ENCODE data around the gene EXOC3L4.
"Not testable (repeated sequence)": the region's sequence is repeated elsewhere in the genome, so short reads cannot be mapped to it uniquely, and the experiment has no call there.

EXOC3L4 gene

DNA sequence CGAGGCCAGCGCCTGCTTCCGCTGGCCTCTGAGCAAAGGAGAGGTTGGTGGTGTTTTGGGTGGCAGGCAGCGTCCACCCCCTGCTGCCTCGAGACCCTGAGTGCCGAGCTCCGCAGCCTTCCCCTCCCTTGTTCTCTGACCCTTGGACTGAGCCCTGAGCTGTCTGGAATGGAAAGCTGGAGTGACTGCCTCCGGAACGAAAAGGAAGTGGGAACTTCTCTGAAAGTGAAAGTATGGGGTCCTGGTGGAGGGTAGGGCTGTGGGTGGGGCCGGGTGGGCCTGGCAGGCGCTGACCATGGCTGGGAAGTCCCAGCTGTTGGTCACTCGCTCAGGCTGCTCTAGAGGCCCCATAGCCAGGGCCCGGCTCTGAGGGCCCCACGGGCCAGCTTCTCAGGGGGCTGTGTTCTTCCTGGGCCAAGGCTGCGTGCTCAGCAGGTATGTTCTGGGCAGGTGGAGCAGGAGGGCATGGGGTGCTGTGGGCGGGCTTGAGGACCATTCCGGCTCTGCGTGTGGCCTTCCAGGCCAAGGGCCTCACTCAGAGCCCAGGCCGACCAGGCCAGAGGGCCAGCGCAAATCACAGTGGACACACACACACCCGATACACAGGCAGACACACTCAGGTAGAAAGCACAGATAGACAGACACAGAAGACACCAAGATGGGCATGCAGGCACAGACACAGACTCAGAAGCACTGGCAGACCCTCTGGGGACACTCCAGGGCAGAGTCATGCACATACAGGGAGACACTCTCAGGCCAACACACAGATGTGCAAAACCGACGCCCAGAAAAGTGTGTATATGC, at the start of gene EXOC3L4:
EXOC3L4 (plus strand) TSS at position 320 of the 804 bp plus-strand sequence. CDS start 5,495 bp downstream, outside the sequence.
- no peak for DNase-seq

DNA sequence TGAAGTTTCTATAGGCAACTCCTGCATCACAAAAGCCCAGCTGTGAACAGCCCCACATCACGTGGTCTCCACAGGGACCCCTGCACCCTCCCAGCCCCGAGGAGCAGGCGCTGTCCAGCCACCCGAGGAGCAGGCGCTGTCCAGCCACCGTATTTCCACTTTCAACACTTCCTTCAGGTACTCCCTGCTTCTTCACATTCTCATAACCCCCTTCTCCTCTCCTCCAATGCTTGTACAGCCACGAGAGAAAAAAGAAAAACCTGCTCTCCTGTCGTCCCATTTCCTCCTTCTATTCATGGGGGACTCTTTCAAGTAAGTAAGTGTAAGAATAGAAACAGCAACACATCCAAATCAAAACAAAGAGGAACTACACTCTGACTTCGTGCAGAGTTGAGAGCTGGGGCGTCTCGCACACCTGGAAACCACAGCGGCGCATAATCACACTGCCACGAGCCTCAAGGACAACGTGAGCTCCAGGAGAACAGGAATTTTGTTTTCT, 49.1 kb upstream of the EXOC3L4 start:
- DNase-seq, result no peak

DNA sequence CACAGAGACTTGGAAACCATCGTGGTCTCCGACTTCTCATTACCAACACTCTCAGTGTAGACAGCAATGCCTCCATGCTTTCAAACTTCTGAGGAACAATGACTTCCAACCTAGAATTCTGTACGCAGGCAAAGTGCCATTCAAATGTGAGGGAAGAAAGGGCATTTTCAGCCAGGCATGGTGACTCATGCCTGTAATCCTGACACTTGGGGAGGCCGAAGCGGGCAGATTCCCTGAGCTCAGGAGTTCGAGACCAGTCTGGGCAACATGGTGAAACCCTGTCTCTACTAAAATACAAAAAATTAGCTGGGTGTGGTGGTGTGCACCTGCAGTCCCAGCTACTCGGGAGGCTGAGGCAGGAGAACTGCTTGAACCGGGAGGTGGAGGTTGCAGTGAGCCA, 47.1 kb upstream of the EXOC3L4 start:
- DNase-seq, result not testable (repeated sequence)

DNA sequence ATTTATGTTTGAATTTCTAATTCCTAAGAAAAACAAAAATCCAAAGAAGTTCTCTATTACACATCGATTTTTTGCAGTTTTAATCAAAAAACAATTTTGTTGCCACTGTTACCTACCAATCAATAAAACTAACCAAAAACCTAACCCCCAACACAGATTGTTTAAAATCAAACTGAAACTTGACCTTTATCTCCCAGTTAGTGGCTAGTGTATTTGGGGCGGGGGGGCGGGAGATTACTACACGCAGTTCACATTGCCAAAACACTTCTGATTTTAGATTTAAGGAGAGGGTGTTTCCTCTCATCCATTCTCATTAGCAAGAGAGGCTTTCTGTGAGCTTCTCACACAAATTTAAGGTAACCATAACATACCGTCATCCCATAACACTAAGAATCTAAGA, 43.6 kb upstream of the EXOC3L4 start:
- no peak for DNase-seq

DNA sequence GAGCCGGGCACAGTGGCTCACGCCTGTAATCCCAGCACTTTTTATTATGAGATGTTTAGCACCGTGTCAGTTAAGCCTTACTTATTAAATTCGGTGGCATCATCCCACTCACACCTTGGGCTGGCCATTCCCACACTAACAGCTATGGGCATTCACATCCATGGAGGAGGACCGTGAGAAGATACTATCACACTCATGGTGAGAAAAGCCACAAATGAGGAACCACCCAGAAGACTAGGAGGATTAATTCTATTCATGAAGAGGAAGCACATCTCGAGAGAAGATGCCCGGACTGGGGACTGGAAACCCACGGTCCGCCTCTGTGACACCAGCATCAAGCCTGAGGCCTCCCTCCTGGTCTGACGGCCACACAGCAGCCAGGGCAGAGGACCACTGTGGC, 42.1 kb upstream of the EXOC3L4 start:
- no peak for DNase-seq

DNA sequence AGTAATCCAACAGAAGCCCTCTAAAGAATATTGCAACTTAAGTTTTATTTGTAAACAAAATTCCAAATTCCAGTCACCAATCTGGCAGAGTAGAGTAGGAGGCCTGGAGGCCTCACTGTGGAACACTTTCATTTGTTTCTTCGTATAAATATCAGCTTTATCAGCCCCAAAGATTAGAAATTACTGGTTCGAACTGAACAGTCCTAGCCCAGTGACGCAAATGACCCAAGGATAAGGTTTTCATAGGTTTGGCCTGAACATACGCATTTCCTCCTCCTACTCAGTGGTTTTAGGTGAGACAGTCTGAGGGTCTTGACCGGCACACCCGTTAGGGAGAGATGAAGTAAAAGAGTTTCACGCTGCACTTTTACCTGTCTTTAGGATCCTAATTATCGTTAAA, 38.8 kb upstream of the EXOC3L4 start:
- DNase-seq, result no peak

DNA sequence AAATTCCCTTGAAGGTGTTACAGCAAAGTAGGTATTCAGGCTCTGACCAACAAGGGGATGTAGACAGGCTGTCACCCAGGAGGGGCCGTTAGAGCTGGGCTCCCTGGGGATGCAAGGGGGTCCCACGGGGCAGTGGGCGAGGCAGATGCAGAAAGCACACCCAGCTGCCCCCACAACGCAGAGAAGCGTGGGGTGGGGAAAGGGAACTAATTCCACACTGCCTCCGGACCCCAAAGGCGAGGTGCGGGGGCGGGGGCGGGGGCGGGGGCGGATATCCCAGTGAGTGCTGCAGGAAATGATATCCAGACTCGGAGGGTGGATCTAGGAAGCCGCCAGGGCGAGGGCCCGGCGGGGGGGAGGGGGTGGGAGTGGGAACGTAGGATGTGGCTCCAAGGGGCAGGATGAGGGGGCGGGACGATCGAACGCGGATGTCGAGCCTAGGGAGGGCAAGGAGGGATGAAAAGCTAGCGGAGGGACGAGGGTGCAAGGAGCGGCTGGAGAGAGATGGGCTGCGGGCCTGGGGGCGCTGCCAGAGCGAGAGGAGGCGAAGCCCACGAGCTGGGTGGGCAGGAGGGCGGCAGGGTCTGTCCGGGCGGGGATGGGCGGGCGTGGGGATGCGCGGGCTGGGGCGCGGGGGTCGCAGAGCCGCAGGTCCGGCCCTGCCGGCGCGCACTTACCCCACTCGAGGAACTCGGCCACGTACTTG, 38.0 kb upstream of the EXOC3L4 start:
- peak; percentile 85 for DNase-seq

DNA sequence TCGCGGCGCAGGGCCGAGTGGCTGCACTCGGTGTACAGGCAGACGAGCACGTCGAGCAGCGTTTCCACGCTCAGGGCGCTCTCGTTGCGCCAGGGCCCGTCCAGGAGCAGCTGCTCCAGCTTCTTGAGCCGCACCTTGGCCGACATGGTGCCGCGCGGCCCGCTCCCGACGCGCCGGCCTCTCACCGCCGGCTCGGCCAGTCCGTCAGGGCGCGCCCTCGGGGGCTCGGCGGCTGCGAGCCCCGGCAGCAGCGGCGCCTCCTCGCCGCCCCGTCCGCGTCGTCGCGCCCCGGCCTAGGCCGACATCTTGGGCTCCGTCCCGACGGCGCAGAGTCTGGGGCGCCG, 37.5 kb upstream of the EXOC3L4 start:
- DNase-seq, result no peak

DNA sequence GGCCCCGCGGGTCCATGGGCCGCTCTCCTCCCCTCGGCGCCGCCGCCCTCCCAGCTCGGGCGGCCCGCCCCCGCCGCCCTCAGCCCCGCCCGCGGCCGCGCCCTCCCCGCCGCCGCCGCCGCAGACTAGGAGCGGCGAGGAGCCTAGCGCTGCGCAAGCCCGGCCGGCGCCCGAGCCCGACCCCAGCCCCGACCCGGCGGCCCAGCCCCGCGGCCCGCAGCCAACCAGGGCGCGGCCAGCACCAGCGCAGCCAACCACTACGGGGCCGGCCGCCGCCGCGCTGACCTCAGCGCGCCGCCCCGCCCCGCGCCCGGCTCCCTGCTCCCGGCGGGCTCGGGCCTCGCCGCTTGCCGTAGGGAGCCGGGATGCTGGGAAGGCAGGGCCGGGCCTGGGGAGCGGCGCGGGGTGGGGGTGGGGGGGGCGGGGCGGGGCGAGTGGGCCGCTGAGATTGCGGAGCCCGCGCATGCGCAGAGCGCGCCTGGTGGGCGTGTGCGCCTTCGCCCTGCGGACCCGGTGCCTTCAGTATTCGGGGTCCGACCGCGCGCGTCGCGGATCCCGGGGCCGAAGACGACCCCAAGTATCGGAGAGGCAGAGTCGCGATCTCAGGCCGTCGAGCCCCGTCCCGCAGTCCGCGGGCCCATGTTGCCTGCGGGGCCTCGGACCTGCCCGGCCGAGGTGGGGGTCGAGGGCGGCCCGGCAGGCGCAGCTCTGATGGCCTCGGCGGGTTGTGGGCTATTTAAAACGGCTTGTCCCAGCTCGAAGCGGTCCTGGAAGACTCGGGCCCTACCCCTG, 37.0 kb upstream of the EXOC3L4 start, which contains the start of gene CDC42BPB:
CDC42BPB (minus strand) TSS at position 178 of the 792 bp plus-strand sequence. CDS start 376 bp downstream, outside the sequence.
- peak; percentile 95 for DNase-seq

DNA sequence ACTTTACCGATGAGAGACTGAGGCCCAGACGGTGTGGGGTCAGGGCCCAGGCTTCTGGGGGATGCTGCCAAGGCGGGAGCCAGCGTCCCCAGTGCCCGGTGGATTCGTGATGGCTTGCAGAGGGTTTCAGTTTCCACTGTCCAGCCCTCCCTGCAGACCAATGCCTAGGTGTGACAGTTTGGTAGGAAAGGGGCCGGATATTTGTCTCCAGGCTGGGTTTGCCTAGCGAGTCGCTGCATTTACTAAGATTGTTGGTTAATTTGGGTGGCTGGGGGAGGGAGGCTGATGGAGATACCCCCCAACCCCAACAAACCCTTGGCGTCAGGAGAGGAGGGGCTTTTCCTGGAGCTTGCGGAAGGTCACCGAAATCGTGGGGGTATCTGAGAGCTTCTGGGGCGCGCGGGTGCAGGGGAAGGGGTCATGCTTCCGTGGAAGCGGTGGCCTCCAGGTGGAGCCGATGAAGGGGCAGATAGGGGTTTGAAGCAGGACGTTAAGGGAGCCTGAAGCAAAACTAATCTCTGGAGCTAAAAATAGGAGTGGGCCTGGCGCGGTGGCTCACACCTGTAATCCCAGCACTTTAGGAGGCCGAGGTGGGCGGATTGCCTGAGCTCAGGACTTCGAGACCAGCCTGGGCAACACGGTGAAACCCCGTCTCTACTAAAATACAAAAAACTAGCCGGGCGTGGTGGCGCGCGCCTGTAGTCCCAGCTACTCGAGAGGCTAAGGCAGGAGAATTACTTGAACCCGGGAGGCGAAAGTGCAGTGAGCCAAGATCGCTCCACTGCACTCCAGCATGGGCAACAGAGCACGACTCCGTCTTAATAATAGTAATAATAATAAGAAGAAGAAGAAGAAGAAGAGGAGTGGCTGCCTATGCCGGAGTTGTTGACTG, 36.1 kb upstream of the EXOC3L4 start:
- no peak for DNase-seq

DNA sequence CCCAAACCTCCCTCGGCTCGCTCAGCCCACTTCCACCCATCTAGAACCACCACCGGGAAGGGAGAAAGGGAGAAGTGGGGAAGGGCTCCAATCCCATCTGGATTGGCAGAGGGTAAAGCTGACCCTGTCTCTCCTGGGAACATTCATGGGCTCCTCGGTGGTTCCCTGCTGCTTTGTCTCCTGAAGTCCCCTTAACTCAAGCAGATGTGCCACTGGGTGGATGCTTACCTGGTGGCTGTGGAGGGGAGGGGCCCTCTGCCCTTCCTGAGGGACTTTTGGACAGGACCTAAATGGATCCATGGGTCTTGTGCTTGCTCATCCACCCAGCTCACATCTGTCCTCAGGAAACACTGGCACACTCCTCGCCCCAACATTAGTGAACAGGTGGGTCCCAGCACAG, 35.0 kb upstream of the EXOC3L4 start:
- no peak for DNase-seq

DNA sequence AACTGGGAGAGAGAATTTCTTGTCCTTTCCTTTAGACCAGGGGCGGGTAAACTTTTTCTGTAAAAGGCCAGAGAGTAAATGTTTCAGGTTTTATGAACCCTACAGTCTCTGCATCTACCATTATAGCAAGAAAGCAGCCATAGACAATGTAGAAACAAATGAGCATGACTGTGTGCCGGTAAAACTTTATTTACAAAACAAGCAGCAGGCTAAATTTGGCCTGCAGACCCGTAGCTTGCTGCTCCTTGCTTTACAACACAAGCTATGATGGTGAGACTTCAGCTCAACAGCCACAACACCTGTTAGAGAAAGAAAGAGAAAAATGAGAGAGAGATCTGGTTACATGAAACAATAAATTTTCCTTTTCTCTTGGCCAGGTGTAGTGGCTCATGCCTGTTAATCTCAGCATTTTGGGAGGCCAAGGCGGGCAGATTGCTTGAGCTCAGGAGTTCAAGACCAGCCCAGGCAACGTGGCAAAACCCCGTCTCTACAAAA, 33.0 kb upstream of the EXOC3L4 start:
- DNase-seq, result no peak

DNA sequence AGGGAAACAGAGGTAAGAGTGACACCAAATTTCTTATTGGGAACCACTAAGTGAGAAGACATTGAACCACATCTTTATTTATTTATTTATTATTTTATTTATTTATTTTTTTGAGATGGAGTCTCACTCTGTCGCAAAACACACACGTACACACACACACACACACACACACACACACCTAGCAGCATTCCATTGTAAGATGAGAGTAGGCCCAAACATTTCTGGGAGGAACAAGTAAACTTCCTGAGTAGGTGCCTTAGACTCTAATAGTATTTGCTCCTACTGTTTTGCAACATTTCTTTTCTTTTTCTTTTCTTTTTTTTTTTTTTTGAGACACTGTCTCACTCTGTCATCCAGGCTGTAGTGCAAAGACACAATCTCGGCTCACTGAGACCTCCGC, 30.1 kb upstream of the EXOC3L4 start:
- no peak for DNase-seq

DNA sequence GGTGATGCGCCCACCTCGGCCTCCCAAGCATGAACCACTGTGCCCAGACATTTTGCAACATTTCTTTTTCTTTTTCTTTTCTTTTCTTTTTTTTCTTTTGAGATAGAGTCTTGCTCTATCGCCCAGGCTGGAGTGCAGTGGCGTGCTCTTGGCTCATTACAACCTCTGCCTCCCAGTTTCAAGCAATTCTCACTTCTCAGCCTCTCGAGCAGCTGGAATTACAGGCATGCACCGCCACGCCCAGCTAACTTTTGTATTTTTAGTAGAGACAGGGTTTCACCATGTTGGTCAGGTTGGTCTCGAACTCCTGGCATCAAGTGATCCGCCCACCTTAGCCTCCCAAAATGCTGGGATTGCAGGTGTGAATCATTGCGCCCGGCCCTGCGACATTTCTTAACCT, 29.5 kb upstream of the EXOC3L4 start:
- DNase-seq, result no peak

DNA sequence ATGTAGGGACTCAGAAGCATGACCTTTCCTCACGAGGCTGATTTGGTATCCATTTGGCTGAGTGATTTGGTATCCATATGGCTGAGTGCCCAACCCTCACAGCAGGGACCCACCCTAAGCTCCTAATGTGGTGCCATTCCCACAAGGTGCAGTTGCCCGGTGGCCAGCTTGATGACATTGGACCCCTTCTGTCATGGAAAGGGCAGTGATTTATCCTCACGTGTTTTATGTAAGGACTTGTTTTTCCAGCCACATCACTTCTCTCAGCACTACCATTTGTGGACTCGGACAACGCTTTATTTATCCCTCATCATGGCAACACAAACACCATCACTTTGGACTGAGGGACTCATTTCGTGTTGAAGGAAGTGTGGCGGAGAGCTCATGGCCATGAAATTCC, 28.7 kb upstream of the EXOC3L4 start:
- no peak for DNase-seq

DNA sequence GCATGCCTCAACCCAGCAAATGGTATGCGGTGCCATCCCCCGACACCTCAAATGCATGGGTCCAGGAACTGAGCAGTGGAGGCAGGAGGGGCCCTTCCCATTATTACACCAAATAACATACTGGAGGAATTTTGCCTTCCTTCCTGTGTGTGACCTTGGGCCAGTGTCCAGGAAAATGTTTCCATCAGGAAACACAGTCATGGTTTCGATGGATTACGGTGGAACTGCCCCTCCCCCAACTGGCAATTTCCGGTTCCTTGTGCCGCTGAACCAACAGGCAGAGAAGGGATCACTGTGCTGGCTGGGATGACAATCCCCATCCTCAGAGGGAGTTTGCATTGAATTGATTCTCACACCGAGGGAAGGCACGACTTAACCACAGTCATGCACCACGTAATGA, 28.1 kb upstream of the EXOC3L4 start:
- DNase-seq, result no peak

DNA sequence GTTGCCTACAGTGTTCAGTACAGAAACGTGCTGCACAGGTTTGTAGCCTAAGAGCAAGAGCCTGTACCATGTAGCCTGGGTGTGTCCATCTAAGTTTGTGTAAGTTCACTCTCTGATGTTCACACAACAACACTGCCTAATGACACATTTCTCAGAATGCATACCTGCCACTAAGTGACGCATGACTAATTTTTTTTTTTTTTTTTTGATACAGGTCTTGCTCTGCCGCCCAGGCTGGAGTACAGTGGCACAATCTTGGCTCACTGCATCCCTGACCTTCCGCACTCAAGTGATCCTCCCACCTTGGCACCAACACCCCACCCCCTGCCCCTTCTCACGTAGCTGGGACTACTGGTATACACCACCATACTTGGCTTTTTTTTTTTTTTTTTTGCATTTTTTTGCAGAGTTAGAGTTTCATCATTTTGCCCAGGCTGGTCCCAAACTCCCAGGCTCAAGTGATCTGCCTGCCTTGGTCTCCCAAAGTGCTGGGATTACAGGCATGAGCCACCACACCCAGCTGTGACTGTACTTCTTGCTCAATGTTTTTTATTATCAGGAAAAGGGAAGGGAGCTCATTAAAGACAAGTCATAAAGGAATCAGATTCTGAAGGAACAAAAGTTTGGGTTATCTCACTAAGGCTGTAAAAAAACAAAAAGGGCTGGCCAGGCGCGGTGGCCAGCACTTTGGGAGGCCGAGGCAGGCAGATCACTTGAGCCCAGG, 27.1 kb upstream of the EXOC3L4 start:
- no peak for DNase-seq

DNA sequence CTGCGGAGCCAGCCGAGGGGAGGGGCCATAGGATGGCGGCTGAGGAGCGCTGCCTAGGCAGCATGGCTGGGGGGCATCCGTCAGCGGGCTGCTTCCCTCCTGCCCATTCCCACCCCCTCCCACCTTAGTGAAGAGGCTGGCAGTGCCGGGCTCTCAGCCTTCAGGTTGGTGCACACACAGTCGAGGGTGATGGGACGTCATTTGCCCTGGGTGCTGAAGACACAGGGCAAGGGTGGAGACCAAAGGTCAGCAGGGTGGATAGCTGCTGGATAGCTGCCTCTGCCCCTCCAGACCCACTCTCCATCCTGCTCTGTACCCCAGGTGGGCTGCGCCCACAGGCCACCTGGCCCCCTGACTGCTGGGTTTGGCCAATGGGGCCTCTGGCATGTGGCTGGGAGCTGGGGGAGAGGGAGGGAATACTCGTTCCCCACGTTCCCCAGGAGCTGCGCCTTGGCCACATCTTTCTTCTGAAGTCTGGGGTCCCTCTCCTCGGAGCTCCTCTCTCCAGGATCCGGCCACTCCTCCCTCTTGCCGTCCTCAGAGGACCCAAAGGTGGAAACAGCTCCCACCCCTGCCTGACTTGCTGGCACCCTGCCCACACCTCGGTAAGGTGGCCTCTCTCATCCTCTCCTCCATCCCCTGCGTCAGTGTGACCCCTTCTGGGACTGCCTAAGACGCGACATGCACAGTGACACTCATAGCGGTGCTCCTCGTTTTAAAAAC, 26.0 kb upstream of the EXOC3L4 start:
- no peak for DNase-seq

DNA sequence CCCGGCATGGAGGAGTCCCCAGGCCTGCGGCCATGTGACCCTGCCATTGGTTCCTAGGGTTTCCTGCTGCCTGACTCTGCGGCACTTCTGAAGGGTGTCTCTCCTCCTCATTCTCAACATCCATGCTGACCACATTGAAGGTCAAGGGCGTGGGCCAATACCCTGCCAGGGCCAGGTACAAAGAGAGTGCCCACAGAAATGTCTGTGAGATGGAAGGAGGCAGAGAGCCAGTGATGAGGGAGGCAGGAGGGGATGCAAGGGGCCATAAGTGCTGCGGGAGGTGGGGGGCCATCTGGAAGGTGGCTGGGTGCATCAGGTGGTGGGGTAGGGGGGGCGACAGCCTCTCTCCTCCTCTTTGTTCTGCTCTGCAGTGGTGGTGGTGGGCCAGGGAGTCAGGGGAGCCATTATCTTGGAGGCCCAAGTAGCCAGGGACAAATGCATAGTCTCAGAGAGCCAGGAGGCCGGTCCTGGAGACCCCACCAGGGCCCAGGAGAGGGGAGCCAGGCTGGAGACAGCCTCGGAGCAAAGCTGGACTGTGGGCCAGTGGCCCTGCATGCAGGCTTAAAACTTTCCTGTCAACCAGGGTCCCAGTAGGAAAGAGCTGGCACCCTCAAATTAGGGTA, 24.2 kb upstream of the EXOC3L4 start:
- DNase-seq, result no peak

DNA sequence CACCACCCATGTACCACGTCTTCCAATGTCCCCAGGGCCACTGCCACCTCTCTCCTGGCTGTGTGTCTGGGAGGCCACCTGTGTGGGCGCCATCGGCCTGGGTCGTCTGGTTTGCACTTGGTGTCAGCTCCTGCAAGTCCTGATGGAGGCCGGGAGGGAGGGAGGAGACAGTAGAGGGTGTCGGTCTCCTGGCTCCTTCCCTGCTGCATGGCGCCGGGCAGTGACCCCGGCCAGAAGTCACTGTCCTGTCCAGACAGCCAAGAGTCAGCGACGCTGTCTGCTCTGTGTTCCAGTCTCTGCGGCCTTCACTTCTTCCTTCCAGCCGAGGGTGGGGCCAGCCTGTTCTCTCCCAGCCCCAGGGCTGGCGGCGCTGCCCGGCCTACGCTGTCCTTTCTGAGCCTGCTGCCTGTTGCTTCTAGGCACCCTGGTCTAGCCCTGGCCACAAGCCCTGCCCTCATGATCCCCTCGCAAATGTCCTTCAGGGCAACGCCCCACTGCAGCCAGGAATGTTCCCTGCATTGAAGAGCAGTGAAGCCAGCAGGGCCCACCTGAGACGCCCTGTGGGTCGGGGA, 23.5 kb upstream of the EXOC3L4 start:
- no peak for DNase-seq

All from right hindlimb (tissue), 1 donor.